Kidney (tissue), 14 donors: Measurements from ENCODE around the gene TXNDC9. TPM values are rescaled to one million over a fixed set of nuclear protein-coding genes. Genes with fewer than 3 reads are reported as not detected.
"Not testable (repeated sequence)": the region's sequence is repeated elsewhere in the genome, so short reads cannot be mapped to it uniquely, and the experiment has no call there.

ENCODE experiments used
- DNase-seq, 5 donors: peaks; one replicate each; pipeline ENCODE4 v3.0.0-alpha.2; 2013 to 2020
- FAIRE-seq: peaks from 2 replicates; lab custom pipeline; 2012; peaks lifted over from hg19 to GRCh38; lab: Jason Lieb, UNC
- H3K27ac ChIP-seq, 2 donors: one replicate each; pipeline ENCODE4 v1.7.0; 2013; ENCODE audit warnings: low read depth in 2 of 2, low read length in 2 of 2, inconsistent platforms in 1 of 2
- H3K27me3 ChIP-seq: one replicate; pipeline ENCODE4 v1.7.1; 2013; ENCODE audit warnings: low read length, inconsistent platforms; ENCODE audit not compliant: control insufficient read depth, insufficient read depth
- H3K36me3 ChIP-seq, 3 donors: one replicate each; pipeline versions ENCODE4 v1.7.0 to v1.7.1; 2013; ENCODE audit warnings: low read length in 3 of 3, control low read depth in 1 of 3, inconsistent platforms in 1 of 3; ENCODE audit not compliant: insufficient read depth in 3 of 3, control insufficient read depth in 2 of 3
- H3K4me1 ChIP-seq, 3 donors: one replicate each; pipeline versions ENCODE4 v1.7.0 to v1.7.1; 2013; ENCODE audit warnings: low read length in 3 of 3, inconsistent platforms in 1 of 3, low read depth in 1 of 3; ENCODE audit not compliant: control insufficient read depth in 2 of 3, insufficient read depth in 2 of 3
- H3K4me3 ChIP-seq, 3 donors: one replicate each; pipeline versions ENCODE4 v1.7.0 to v1.8.1; 2013; ENCODE audit warnings: low read length in 3 of 3, control low read depth in 1 of 3, inconsistent platforms in 1 of 3
- H3K9ac ChIP-seq, 3 donors: one replicate each; pipeline versions ENCODE4 v1.7.0 to v1.7.1; 2013; ENCODE audit warnings: low read length in 3 of 3, control low read depth in 1 of 3, inconsistent platforms in 1 of 3
- H3K9me3 ChIP-seq, 3 donors: one replicate each; pipeline versions ENCODE4 v1.7.0 to v1.7.1; 2013; ENCODE audit warnings: low read length in 3 of 3, control low read depth in 1 of 3, inconsistent platforms in 1 of 3; ENCODE audit not compliant: control insufficient read depth in 2 of 3, insufficient read depth in 1 of 3
- CTCF ChIP-seq: IDR thresholded peaks from 3 replicates; pipeline ENCODE4 v1.5.1; 2012; ENCODE audit warnings: mild to moderate bottlenecking, moderate library complexity, borderline replicate concordance; ENCODE audit not compliant: insufficient read depth; ENCODE audit errors: extremely low read depth
- intact Hi-C: fragments of 100-400 bp; cut with DNase I; formaldehyde crosslinking; loops from one replicate; pipeline ENCODE4 v1.11.1; 2022
- polyA plus RNA-seq: library from polyadenylated mRNA; stranded (reverse); fragments of 350-450 nt; fragmentation: Illumina TruSeq; extraction: RNeasy Lipid Tissue Mini Kit (QIAGEN cat#74804); gene quantifications from one replicate; pipeline ENCODE4 v1.2.3, GENCODE V29; 2014; ENCODE audit warnings: low read depth, low replicate concordance; ENCODE audit not compliant: insufficient read depth
- total RNA-seq: library from RNA; stranded (reverse); fragmentation: NEBNext Ultra II Directional; extraction: Animal tissue kit (Norgen Biotek cat#: 25700); gene quantifications from one replicate; pipeline ENCODE4 v1.2.1, GENCODE V29; 2021
- donor health status: control.
- donor health status: control.
- donor health status: control.
- donor health status: control.
- donor health status: control.
- donor health status: DM: yes; HTN: yes; CAD: no.
- donor health status: Normal renal cell carcinoma (clear cell type).

Gene TXNDC9
- total and polyA plus RNA-seq, 2 donors from 2014 or later, result 31.7 to 38.7 TPM

- Histone ChIP-seq H3K4me1 (no peaks in the 10 kb centered on the region), H3K9me3 (peaks cover 0 to 8% (median 0%) of the 10 kb centered on the region in 3 donors), H3K4me3 (no peak overlapping the region), H3K9ac (no peak overlapping the region), H3K27me3 (no peaks in the 10 kb centered on the region), H3K36me3 (no peaks in the 10 kb centered on the region), H3K27ac (no peak overlapping the region)
- intact Hi-C loops, result no loop called here
- DNase-seq (no peak), FAIRE-seq (no peak)
- no peak for TF ChIP-seq CTCF
Measured at GRCh38 chr2:99279969-99280695, 56.0 kb downstream of the TXNDC9 start.

- no peak for TF ChIP-seq CTCF
- FAIRE-seq, result no peak
- no peak overlapping the region for H3K9ac ChIP-seq
- H3K4me1 ChIP-seq, result no peaks in the 10 kb centered on the region
- intact Hi-C loops, result no loop called here
- no peaks in the 10 kb centered on the region for H3K36me3 ChIP-seq
- no peak overlapping the region for H3K27ac ChIP-seq
- no peaks in the 10 kb centered on the region for H3K27me3 ChIP-seq
- DNase-seq, result no peak
- peaks cover 0 to 8% (median 0%) of the 10 kb centered on the region in 3 donors for H3K9me3 ChIP-seq
- no peak overlapping the region for H3K4me3 ChIP-seq
Measured at GRCh38 chr2:99278793-99279291, 57.3 kb downstream of the TXNDC9 start.

- DNase-seq, H3K36me3 ChIP-seq, H3K4me3 ChIP-seq, FAIRE-seq, H3K9me3 ChIP-seq, H3K27me3 ChIP-seq, H3K27ac ChIP-seq, H3K4me1 ChIP-seq, H3K9ac ChIP-seq, intact Hi-C loops: not testable (repeated sequence)
Measured at GRCh38 chr2:99278195-99278765, 57.9 kb downstream of the TXNDC9 start.

- peak overlapping the region in 1 of 3 donors; percentile 21 for H3K4me3 ChIP-seq
- intact Hi-C loops, result no loop called here
- no peak for TF ChIP-seq CTCF
- H3K27ac ChIP-seq, result no peak overlapping the region
- no peaks in the 10 kb centered on the region for H3K27me3 ChIP-seq
- H3K9ac ChIP-seq, result peak overlapping the region in 1 of 3 donors; percentile 43
- no peak for DNase-seq
- H3K9me3 ChIP-seq, result peaks cover 0 to 10% (median 0%) of the 10 kb centered on the region in 3 donors
- H3K36me3 ChIP-seq, result no peaks in the 10 kb centered on the region
- no peak for FAIRE-seq
- H3K4me1 ChIP-seq, result no peaks in the 10 kb centered on the region
Measured at GRCh38 chr2:99275882-99276281, 60.3 kb downstream of the TXNDC9 start.
